ENCODE measurements around the gene ITPRIPL1.

The ITPRIPL1 gene

GRCh38 chr2:96296925-96297324 lies 28.2 kb upstream of the ITPRIPL1 start:
- Histone ChIP-seq H3K36me3 (ENCODE audit: control insufficient read depth, insufficient read depth, low read length) (peaks cover 44% of the 10 kb centered on the region), H3K4me3 (replicated peaks; ENCODE audit: low read depth, low read length) (no peak overlapping the region), H3K27me3 (replicated peaks; ENCODE audit: control insufficient read depth, insufficient read depth, low read length) (no peaks in the 10 kb centered on the region)
- DNase-seq (ENCODE audit: extremely low read depth, insufficient read length) = no peak
- TF ChIP-seq CTCF (IDR thresholded peaks at IDR 0.05; ENCODE audit: insufficient read depth, low read length, poor library complexity, severe bottlenecking) = no peak

- H3K36me3 ChIP-seq (ENCODE audit: control insufficient read depth, insufficient read depth, low read length) = peaks cover 36% of the 10 kb centered on the region
- H3K4me3 ChIP-seq (replicated peaks; ENCODE audit: low read depth, low read length) = no peak overlapping the region
- no peak for DNase-seq (ENCODE audit: extremely low read depth, insufficient read length)
- no peak for TF ChIP-seq CTCF (IDR thresholded peaks at IDR 0.05; ENCODE audit: insufficient read depth, low read length, poor library complexity, severe bottlenecking)
- H3K27me3 ChIP-seq (replicated peaks; ENCODE audit: control insufficient read depth, insufficient read depth, low read length) = no peaks in the 10 kb centered on the region
These were observed 23.3 kb upstream of the ITPRIPL1 start for GRCh38 chr2:96301865-96302264.

GRCh38 chr2:96304606-96305005 lies 20.5 kb upstream of the ITPRIPL1 start:
- peak overlapping the region; percentile 98 for H3K4me3 ChIP-seq (replicated peaks; ENCODE audit: low read depth, low read length)
- no peaks in the 10 kb centered on the region for H3K27me3 ChIP-seq (replicated peaks; ENCODE audit: control insufficient read depth, insufficient read depth, low read length)
- DNase-seq (ENCODE audit: extremely low read depth, insufficient read length) = no peak
- peaks cover 18% of the 10 kb centered on the region for H3K36me3 ChIP-seq (ENCODE audit: control insufficient read depth, insufficient read depth, low read length)
- TF ChIP-seq CTCF (IDR thresholded peaks at IDR 0.05; ENCODE audit: insufficient read depth, low read length, poor library complexity, severe bottlenecking) = no peak

- DNase-seq (ENCODE audit: extremely low read depth, insufficient read length) = peak; percentile 93
- H3K27me3 ChIP-seq (replicated peaks; ENCODE audit: control insufficient read depth, insufficient read depth, low read length) = no peaks in the 10 kb centered on the region
- H3K4me3 ChIP-seq (replicated peaks; ENCODE audit: low read depth, low read length) = peak within 1 kb of the TSS; percentile 98
- peaks cover 17% of the 10 kb centered on the region for H3K36me3 ChIP-seq (ENCODE audit: control insufficient read depth, insufficient read depth, low read length)
- TF ChIP-seq CTCF (IDR thresholded peaks at IDR 0.05; ENCODE audit: insufficient read depth, low read length, poor library complexity, severe bottlenecking) = no peak
These were observed 19.8 kb upstream of the ITPRIPL1 start, which contains the start of gene SNRNP200 for GRCh38 chr2:96305091-96305978. TSS of gene SNRNP200 (minus strand) at chr2:96305546. CDS start at chr2:96305437, 109 bp downstream.

GRCh38 chr2:96305979-96306308 lies 19.2 kb upstream of the ITPRIPL1 start:
- no peak for TF ChIP-seq CTCF (IDR thresholded peaks at IDR 0.05; ENCODE audit: insufficient read depth, low read length, poor library complexity, severe bottlenecking)
- Histone ChIP-seq H3K36me3 (ENCODE audit: control insufficient read depth, insufficient read depth, low read length) (peaks cover 15% of the 10 kb centered on the region), H3K4me3 (replicated peaks; ENCODE audit: low read depth, low read length) (peak overlapping the region; percentile 98), H3K27me3 (replicated peaks; ENCODE audit: control insufficient read depth, insufficient read depth, low read length) (no peaks in the 10 kb centered on the region)
- DNase-seq (ENCODE audit: extremely low read depth, insufficient read length) = no peak

Data from GM06990 (cell line).